ENCODE measurements around the gene KLC3.

Gene KLC3

DNA sequence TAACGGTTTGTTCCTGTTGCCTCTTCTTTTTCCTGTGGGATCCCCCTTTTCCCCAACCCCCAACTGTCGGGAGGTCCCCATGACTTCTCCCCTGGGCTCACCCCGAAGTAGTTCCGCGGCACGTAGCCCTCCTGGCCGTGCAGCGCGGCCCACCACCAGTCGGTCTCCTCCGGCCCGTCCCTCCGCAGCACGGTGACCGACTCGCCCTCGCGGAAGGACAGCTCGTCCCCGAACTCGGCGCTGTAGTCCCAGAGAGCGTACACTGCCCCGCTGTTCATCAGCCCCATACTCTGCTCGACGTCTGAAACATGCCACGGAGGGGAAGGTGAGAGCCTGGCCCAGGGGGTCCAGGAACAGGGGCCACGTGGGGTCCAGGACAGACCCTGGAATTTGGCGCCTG is 41.9 kb downstream of the KLC3 start:
- TF ChIP-seq, protein P1, sequence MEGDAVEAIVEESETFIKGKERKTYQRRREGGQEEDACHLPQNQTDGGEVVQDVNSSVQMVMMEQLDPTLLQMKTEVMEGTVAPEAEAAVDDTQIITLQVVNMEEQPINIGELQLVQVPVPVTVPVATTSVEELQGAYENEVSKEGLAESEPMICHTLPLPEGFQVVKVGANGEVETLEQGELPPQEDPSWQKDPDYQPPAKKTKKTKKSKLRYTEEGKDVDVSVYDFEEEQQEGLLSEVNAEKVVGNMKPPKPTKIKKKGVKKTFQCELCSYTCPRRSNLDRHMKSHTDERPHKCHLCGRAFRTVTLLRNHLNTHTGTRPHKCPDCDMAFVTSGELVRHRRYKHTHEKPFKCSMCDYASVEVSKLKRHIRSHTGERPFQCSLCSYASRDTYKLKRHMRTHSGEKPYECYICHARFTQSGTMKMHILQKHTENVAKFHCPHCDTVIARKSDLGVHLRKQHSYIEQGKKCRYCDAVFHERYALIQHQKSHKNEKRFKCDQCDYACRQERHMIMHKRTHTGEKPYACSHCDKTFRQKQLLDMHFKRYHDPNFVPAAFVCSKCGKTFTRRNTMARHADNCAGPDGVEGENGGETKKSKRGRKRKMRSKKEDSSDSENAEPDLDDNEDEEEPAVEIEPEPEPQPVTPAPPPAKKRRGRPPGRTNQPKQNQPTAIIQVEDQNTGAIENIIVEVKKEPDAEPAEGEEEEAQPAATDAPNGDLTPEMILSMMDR (IDR thresholded peaks at IDR 0.05; ENCODE audit: insufficient read depth, low read length, poor library complexity, severe bottlenecking): no peak
- H3K27me3 ChIP-seq (replicated peaks; ENCODE audit: control insufficient read depth, insufficient read depth, low read length): no peaks in the 10 kb centered on the region; the same call in 1 of the 2 replicates
- DNase-seq (ENCODE audit: extremely low read depth, insufficient read length): no peak
- no peak overlapping the region for H3K4me3 ChIP-seq (replicated peaks; ENCODE audit: low read depth, low read length)
- H3K36me3 ChIP-seq (ENCODE audit: control insufficient read depth, insufficient read depth, low read length): no peaks in the 10 kb centered on the region

DNA sequence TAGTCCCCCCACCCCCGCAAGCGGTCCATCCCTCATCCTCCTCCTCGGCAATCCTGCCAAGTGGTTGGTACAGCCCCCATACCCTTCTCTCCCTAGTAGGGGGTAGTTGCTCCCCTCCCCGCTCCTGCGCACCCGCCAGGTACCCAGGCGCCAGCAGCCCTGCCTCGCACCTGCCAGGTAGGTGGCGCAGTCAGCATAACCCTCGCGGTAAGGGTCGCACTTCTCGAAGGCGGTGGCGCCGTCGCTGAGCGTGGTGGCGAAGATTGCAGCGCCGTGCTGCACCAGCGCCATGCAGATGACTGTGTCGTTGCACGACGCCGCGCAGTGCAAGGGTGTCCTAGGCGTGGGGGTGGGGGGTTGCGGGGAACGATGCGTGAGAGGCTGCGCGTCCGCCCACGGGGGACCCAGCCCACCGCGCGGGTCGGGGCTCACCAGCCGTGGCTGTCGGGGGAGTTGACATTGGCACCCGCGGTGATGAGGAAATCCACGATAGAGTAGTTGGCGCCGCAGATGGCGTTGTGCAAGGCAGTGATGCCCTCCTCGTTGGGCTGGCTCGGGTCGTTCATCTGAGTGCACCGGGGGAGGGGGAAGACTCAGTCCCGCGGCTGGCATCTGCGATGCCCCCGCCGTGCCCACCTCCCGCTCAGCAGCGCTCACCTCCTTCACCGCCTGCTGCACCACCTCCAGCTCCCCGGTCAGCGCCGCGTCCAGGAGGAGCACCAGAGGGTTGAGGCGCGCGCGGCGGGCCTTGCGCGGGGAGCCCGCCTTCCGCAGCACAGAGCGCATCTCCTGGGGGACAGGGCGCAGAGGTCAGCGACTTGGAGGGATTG is 45.1 kb downstream of the KLC3 start:
- Histone ChIP-seq H3K27me3 (replicated peaks; ENCODE audit: control insufficient read depth, insufficient read depth, low read length) (no peaks in the 10 kb centered on the region; the same call in 1 of the 2 replicates), H3K4me3 (replicated peaks; ENCODE audit: low read depth, low read length) (no peak overlapping the region), H3K36me3 (ENCODE audit: control insufficient read depth, insufficient read depth, low read length) (no peaks in the 10 kb centered on the region)
- no peak for DNase-seq (ENCODE audit: extremely low read depth, insufficient read length)
- TF ChIP-seq, protein P1 (IDR thresholded peaks at IDR 0.05; ENCODE audit: insufficient read depth, low read length, poor library complexity, severe bottlenecking): no peak

DNA sequence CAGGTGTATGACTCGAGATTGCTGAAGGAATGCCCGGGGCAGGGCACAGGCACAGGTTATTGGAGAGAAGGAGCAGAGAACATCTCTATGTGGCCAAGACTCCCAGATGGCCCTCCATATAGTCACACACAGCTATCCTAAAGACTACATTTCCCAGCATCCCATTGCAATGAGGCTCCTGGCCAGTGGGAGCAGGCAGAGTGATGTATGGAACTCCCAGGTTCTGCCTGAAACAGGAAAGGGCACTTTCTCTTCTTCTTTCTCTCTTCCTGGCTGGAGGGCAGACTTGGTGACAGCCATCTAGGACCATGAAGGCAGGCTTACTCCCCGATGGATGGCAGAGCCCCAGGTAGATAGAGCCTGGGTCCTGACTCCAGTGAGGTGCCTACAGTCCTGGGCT is 50.8 kb downstream of the KLC3 start:
- no peak for DNase-seq (ENCODE audit: extremely low read depth, insufficient read length)
- no peak overlapping the region for H3K4me3 ChIP-seq (replicated peaks; ENCODE audit: low read depth, low read length)
- H3K27me3 ChIP-seq (replicated peaks; ENCODE audit: control insufficient read depth, insufficient read depth, low read length): no peaks in the 10 kb centered on the region
- TF ChIP-seq, protein P1 (IDR thresholded peaks at IDR 0.05; ENCODE audit: insufficient read depth, low read length, poor library complexity, severe bottlenecking): no peak
- H3K36me3 ChIP-seq (ENCODE audit: control insufficient read depth, insufficient read depth, low read length): no peaks in the 10 kb centered on the region

DNA sequence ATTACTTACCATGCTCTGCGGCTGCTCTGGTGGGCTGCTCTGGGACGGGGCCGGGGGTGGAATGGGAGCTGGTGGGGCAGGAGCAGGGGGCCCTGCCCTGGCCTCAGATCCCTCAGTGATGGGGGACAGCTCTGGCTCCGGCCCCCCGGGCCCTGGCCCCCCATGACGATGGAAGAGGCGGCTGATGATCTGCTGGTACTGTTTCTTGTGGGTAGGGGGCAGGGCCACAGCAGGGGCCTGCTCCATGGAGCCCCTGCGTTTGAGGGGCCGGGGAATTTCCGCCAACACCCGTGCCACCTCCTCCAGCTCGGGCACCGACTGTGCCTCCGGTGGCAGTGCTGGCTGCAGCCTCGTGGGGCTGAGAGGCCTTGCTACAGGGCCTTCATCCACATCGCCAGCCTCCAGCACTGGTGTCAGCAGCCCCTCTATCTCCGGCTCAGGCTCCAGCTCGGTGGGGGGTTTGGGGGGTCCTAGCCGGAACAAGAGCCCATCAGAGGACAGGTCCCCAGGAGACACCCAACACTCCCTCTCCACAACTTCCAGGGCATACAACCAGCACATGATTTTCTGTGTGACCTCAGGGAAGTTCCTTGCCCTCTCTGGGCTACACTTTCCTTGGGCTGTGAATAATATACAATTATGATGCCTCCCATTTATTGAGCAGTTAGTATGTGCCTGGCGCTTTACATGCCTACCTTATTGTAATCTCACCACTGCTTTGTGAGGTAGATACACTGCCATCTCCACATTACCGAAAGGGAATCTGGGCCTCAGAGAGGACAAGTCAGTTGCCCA is 51.5 kb downstream of the KLC3 start:
- no peak overlapping the region for H3K4me3 ChIP-seq (replicated peaks; ENCODE audit: low read depth, low read length)
- no peaks in the 10 kb centered on the region for H3K36me3 ChIP-seq (ENCODE audit: control insufficient read depth, insufficient read depth, low read length)
- TF ChIP-seq, protein P1 (IDR thresholded peaks at IDR 0.05; ENCODE audit: insufficient read depth, low read length, poor library complexity, severe bottlenecking): no peak
- no peaks in the 10 kb centered on the region for H3K27me3 ChIP-seq (replicated peaks; ENCODE audit: control insufficient read depth, insufficient read depth, low read length)
- DNase-seq (ENCODE audit: extremely low read depth, insufficient read length): no peak

DNA sequence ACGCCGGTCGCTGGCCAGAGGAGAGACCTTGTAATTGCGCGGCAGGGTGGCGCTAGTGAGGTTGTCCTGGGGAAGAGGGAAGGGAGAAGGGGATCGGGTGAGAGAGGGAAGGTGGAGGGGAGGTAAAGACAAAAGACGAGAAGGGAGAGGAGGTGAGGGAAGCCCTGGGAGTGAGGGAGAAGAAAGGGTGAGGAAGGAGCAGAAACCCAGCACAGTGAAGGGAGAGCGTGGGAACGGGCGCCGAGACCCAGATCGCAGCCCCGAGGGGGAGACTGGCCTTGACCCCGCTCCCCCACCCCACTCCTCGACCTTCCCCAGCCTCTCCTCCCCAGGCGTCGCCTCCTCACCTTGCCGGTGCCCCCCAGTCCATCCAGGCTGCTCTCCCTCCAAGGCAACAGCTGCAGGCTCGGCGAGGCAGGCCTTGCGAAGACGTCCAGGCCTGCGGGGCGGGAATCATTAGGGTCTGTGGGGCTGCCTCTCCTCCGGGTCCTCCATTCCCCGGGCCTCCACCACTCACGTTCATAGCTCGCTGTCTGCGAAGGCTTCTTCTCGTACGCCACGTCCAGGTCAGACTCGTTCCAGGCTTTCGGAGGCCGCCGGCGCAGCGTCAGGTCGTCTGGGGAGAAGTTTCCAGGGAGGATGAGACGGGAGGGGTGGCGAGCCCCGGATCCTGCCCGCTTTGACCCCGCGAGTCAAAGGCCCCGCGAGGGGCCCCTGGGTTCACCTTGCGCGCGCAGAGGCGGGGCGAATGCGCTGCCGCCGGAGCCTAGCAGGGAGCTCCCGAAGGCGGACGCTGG is 55.5 kb downstream of the KLC3 start:
- Histone ChIP-seq H3K4me3 (replicated peaks; ENCODE audit: low read depth, low read length) (no peak overlapping the region), H3K27me3 (replicated peaks; ENCODE audit: control insufficient read depth, insufficient read depth, low read length) (no peaks in the 10 kb centered on the region), H3K36me3 (ENCODE audit: control insufficient read depth, insufficient read depth, low read length) (no peaks in the 10 kb centered on the region)
- TF ChIP-seq, protein P1 (IDR thresholded peaks at IDR 0.05; ENCODE audit: insufficient read depth, low read length, poor library complexity, severe bottlenecking): no peak
- no peak for DNase-seq (ENCODE audit: extremely low read depth, insufficient read length)

Measured in GM06990 (cell line).